Suprapubic skin (tissue), 4 donors: Measurements from ENCODE around the gene ARHGDIB.

ENCODE experiments used
- CTCF ChIP-seq, 2 donors: fragments of 200-600 bp in 1 of 2; fragments of 450-650 bp in 1 of 2; sonication (generic) in 1 of 2; IDR thresholded peaks; one replicate each; pipeline ENCODE4 v1.5.1; 2016 to 2019; ENCODE audit warnings: antibody characterized with exemption in 2 of 2, mild to moderate bottlenecking in 1 of 2, moderate library complexity in 1 of 2
- EP300 ChIP-seq: sonication (generic); formaldehyde crosslinking; IDR thresholded peaks from one replicate; pipeline ENCODE4 v1.6.1; 2017; ENCODE audit warnings: antibody characterized with exemption
- POLR2A ChIP-seq, 2 donors: fragments of 450-650 bp; IDR thresholded peaks; one replicate each; pipeline ENCODE4 v1.6.1; 2017; ENCODE audit warnings: antibody characterized with exemption in 2 of 2, mild to moderate bottlenecking in 2 of 2, moderate library complexity in 2 of 2
- POLR2AphosphoS5 ChIP-seq, 3 donors: sonication (generic); formaldehyde crosslinking; IDR thresholded peaks; one replicate each; pipeline ENCODE4 v1.6.1; 2017; ENCODE audit warnings: antibody characterized with exemption in 3 of 3

DNA sequence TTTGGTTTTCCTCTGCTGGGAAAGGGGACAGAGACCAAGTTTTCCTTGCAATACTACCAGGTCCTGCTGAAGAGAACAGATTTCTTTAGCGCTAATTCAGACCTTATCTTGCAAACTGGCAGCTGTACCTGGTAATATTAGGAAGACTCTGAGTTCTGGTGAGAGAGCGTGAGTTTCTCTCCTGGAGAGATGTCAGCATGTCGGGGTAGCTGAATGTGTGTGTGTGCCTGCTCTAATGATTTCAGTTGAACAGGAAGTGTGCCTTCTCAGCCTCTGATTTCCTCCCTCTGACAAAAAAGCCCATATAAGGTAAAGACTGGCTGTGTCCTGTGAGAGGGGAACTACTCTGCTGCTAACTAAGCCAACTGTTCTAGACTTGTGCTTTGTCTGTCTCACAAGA lies 12.7 kb downstream of the ARHGDIB start:
- TF ChIP-seq POLR2A (IDR thresholded peaks at IDR 0.05) = peak in 1 of 2 donors; percentile 28
- TF ChIP-seq CTCF (IDR thresholded peaks at IDR 0.05) = no peak
- TF ChIP-seq POLR2AphosphoS5 (IDR thresholded peaks at IDR 0.05) = no peak
- TF ChIP-seq EP300 = no peak
